Measurements from ENCODE around the gene FAM177A1.
"Not testable (repeated sequence)": the region's sequence is repeated elsewhere in the genome, so short reads cannot be mapped to it uniquely, and the experiment has no call there.

GRCh38 chr14:35065731-35066130, 19.7 kb downstream of the FAM177A1 start:
- not testable (repeated sequence) for TF ChIP-seq HOXB13 (CRISPR knock-in tag; IDR thresholded peaks at IDR 0.05; ENCODE audit: low read depth); MYC (IDR thresholded peaks at IDR 0.05; ENCODE audit: borderline replicate concordance, low read length); PBX3 (IDR thresholded peaks at IDR 0.05); CTCF (IDR thresholded peaks at IDR 0.05)
